Measurements from ENCODE around the gene SOX5.

Gene SOX5

GRCh38 chr12:23949348-23950209, at the start of gene SOX5:
Gene SOX5 (minus strand): TSS chr12:23949670. CDS start chr12:23949601, 69 bp downstream.
- peak; percentile 79 for DNase-seq

- no peak for DNase-seq
These were observed 37.6 kb upstream of the SOX5 start for GRCh38 chr12:23987046-23987445.

- DNase-seq = no peak
These were observed 31.4 kb upstream of the SOX5 start for GRCh38 chr12:23980826-23981225.

- DNase-seq = no peak
These were observed 15.3 kb upstream of the SOX5 start for GRCh38 chr12:23964812-23965211.

GRCh38 chr12:23959826-23960225, 10.4 kb upstream of the SOX5 start:
- no peak for DNase-seq

- no peak for DNase-seq
These were observed 4.9 kb upstream of the SOX5 start for GRCh38 chr12:23954332-23954731.

GRCh38 chr12:23952071-23952470, 2.6 kb upstream of the SOX5 start:
- no peak for DNase-seq

- no peak for DNase-seq
These were observed 1.4 kb upstream of the SOX5 start for GRCh38 chr12:23950775-23951451.

- peak; percentile 58 for DNase-seq
These were observed 822 bp upstream of the SOX5 start for GRCh38 chr12:23950210-23950774.

GRCh38 chr12:23948291-23948690, 1.2 kb downstream of the SOX5 start:
- DNase-seq = no peak

- no peak for DNase-seq
These were observed 2.1 kb downstream of the SOX5 start for GRCh38 chr12:23947395-23947794.

GRCh38 chr12:23945249-23945648, 4.2 kb downstream of the SOX5 start:
- DNase-seq = no peak

GRCh38 chr12:23944067-23944466, 5.4 kb downstream of the SOX5 start:
- no peak for DNase-seq

GRCh38 chr12:23942841-23943240, 6.6 kb downstream of the SOX5 start:
- DNase-seq = no peak

GRCh38 chr12:23941780-23942179, 7.7 kb downstream of the SOX5 start:
- DNase-seq = no peak

GRCh38 chr12:23938422-23938821, 11.0 kb downstream of the SOX5 start:
- no peak for DNase-seq

- DNase-seq = no peak
These were observed 18.3 kb downstream of the SOX5 start for GRCh38 chr12:23931176-23931575.

GRCh38 chr12:23930599-23930998, 18.9 kb downstream of the SOX5 start:
- DNase-seq = no peak

GRCh38 chr12:23929906-23930305, 19.6 kb downstream of the SOX5 start:
- DNase-seq = no peak

- no peak for DNase-seq
These were observed 21.6 kb downstream of the SOX5 start for GRCh38 chr12:23927907-23928306.

GRCh38 chr12:23921099-23921856, 28.2 kb downstream of the SOX5 start:
- DNase-seq = no peak

- DNase-seq = no peak
These were observed 37.9 kb downstream of the SOX5 start for GRCh38 chr12:23911574-23911973.

- no peak for DNase-seq
These were observed 39.9 kb downstream of the SOX5 start for GRCh38 chr12:23909551-23909950.

All from left hindlimb (tissue), 1 donor.